ENCODE measurements around the gene TTC23.

- no peak for TF ChIP-seq CTCF (IDR thresholded peaks at IDR 0.05; ENCODE audit: insufficient read depth, low read length)
- TF ChIP-seq REST (IDR thresholded peaks at IDR 0.05; ENCODE audit: insufficient replicate concordance, low read depth) = no peak
- no peak for TF ChIP-seq POLR2AphosphoS5 (IDR thresholded peaks at IDR 0.05; ENCODE audit: low read depth)
- no peak for TF ChIP-seq GABPA (IDR thresholded peaks at IDR 0.05; ENCODE audit: low read depth)
Measured at GRCh38 chr15:99109555-99110021, 139.8 kb downstream of the TTC23 start.
